ENCODE data around the gene WDR86. TPM values are rescaled to one million over a fixed set of nuclear protein-coding genes. Genes with fewer than 3 reads are reported as not detected.

WDR86 gene
- polyA plus RNA-seq, 1 donor (not counting 4 experiments of a cell fraction or from before 2014, with no cell fraction given), result not detected

DNA sequence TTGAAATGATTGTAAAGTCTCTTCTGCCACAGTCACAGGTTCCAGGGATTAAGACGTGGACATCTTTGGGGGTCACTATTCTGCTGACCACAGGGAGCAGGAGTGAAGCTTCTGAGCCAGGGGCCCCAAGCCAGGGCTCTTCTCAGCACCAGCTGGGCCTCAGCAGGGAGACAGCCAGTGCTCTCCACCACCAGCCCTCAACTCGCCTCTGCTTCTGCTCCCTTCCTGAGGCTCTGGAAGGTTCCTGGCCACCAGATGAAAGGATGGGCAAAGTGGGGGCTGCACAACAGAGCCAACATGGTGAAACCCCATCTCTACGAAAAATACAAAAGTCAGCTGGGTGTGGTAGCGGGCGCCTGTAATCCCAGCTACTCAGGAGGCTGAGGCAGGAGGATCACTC, 41.3 kb upstream of the WDR86 start:
- dilution Hi-C loops (cut with MboI; ENCODE audit: extremely low pct_ligation_motif_present, low sequenced_read_pairs), result no loop called here

DNA sequence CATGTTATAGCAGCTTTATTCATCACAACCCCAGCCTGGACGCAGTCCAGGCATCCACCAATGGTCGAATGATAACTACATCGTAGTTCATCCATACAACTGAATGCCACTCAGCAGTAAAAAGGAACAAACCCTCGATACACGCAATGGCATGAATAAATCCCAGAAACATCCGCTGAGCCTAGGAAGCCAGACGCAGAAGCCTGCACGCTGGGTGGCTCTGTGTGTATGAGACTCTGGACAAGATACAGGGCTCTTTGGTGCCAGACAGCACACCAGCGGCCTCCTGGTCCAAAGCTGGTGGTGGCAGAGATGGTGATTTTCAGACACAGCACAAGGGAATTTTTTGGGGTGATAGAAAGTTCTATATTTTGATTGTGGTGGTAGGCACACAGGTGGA, 40.2 kb upstream of the WDR86 start:
- H3K4me3 ChIP-seq (ENCODE audit: control insufficient read depth in 2 of 3, extremely low read depth in 1 of 3, insufficient read depth in 2 of 3, low read depth in 1 of 3, low read length in 3 of 3), result no peak overlapping the region
- no peaks in the 10 kb centered on the region for H3K9me1 ChIP-seq (ENCODE audit: control insufficient read depth, extremely low read depth, insufficient read depth, low read length)
- dilution Hi-C loops (cut with MboI; ENCODE audit: extremely low pct_ligation_motif_present, low sequenced_read_pairs), result no loop called here
- no peak overlapping the region for H2AFZ ChIP-seq (ENCODE audit: control insufficient read depth, low read length)
- H3K36me3 ChIP-seq (ENCODE audit: control insufficient read depth in 2 of 2, extremely low read depth in 1 of 2, insufficient read depth in 2 of 2, low read length in 2 of 2), result no peaks in the 10 kb centered on the region
- H4K20me1 ChIP-seq (ENCODE audit: control insufficient read depth, extremely low read depth, insufficient read depth, low read length), result no peaks in the 10 kb centered on the region
- no peak overlapping the region for H3K9ac ChIP-seq (ENCODE audit: control insufficient read depth, extremely low read depth, insufficient read depth, low read length)
- no peaks in the 10 kb centered on the region for H3K4me1 ChIP-seq (ENCODE audit: control insufficient read depth, extremely low read depth, insufficient read depth, low read length)
- TF ChIP-seq, protein P1, sequence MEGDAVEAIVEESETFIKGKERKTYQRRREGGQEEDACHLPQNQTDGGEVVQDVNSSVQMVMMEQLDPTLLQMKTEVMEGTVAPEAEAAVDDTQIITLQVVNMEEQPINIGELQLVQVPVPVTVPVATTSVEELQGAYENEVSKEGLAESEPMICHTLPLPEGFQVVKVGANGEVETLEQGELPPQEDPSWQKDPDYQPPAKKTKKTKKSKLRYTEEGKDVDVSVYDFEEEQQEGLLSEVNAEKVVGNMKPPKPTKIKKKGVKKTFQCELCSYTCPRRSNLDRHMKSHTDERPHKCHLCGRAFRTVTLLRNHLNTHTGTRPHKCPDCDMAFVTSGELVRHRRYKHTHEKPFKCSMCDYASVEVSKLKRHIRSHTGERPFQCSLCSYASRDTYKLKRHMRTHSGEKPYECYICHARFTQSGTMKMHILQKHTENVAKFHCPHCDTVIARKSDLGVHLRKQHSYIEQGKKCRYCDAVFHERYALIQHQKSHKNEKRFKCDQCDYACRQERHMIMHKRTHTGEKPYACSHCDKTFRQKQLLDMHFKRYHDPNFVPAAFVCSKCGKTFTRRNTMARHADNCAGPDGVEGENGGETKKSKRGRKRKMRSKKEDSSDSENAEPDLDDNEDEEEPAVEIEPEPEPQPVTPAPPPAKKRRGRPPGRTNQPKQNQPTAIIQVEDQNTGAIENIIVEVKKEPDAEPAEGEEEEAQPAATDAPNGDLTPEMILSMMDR (optimal IDR thresholded peaks at IDR 0.05 in 1 of 3, IDR thresholded peaks at IDR 0.05 in 1 of 3, conservative IDR thresholded peaks at IDR 0.05 in 1 of 3; ENCODE audit: extremely low read depth in 1 of 3, insufficient read depth in 2 of 3, low read length in 3 of 3), result no peak
- TF ChIP-seq EZH2 (IDR thresholded peaks at IDR 0.05; ENCODE audit: low read length), result no peak
- H3K4me2 ChIP-seq (ENCODE audit: control insufficient read depth, extremely low read depth, insufficient read depth, low read depth, low read length), result no peak overlapping the region
- no peak for DNase-seq (ENCODE audit: low read depth, low spot score)
- peaks cover 4% of the 10 kb centered on the region for H3K27me3 ChIP-seq (ENCODE audit: control insufficient read depth, extremely low read depth, insufficient read depth, low read length)
- H3K9me3 ChIP-seq (ENCODE audit: control insufficient read depth, low read depth, low read length), result no peaks in the 10 kb centered on the region
- H3K27ac ChIP-seq (ENCODE audit: control insufficient read depth, insufficient read depth, low read length), result no peak overlapping the region
- H3K79me2 ChIP-seq (ENCODE audit: control insufficient read depth, insufficient read depth, low read length), result no peaks in the 10 kb centered on the region
- FAIRE-seq, result no peak

More for the DNA sequence above, 41.3 kb upstream of the WDR86 start:
- Histone ChIP-seq H3K4me2 (ENCODE audit: control insufficient read depth, extremely low read depth, insufficient read depth, low read depth, low read length) (no peak overlapping the region), H3K27ac (ENCODE audit: control insufficient read depth, insufficient read depth, low read length) (no peak overlapping the region), H3K36me3 (ENCODE audit: control insufficient read depth in 2 of 2, extremely low read depth in 1 of 2, insufficient read depth in 2 of 2, low read length in 2 of 2) (no peaks in the 10 kb centered on the region), H3K79me2 (ENCODE audit: control insufficient read depth, insufficient read depth, low read length) (no peaks in the 10 kb centered on the region), H3K9ac (ENCODE audit: control insufficient read depth, extremely low read depth, insufficient read depth, low read length) (no peak overlapping the region), H4K20me1 (ENCODE audit: control insufficient read depth, extremely low read depth, insufficient read depth, low read length) (no peaks in the 10 kb centered on the region), H3K9me3 (ENCODE audit: control insufficient read depth, low read depth, low read length) (no peaks in the 10 kb centered on the region), H3K9me1 (ENCODE audit: control insufficient read depth, extremely low read depth, insufficient read depth, low read length) (no peaks in the 10 kb centered on the region), H2AFZ (ENCODE audit: control insufficient read depth, low read length) (no peak overlapping the region), H3K4me3 (ENCODE audit: control insufficient read depth in 2 of 3, extremely low read depth in 1 of 3, insufficient read depth in 2 of 3, low read depth in 1 of 3, low read length in 3 of 3) (no peak overlapping the region), H3K4me1 (ENCODE audit: control insufficient read depth, extremely low read depth, insufficient read depth, low read length) (no peaks in the 10 kb centered on the region), H3K27me3 (ENCODE audit: control insufficient read depth, extremely low read depth, insufficient read depth, low read length) (peaks cover 4% of the 10 kb centered on the region)
- FAIRE-seq (no peak), DNase-seq (ENCODE audit: low read depth, low spot score) (no peak)
- TF ChIP-seq EZH2 (IDR thresholded peaks at IDR 0.05; ENCODE audit: low read length), result no peak
- TF ChIP-seq, protein P1 (optimal IDR thresholded peaks at IDR 0.05 in 1 of 3, IDR thresholded peaks at IDR 0.05 in 1 of 3, conservative IDR thresholded peaks at IDR 0.05 in 1 of 3; ENCODE audit: extremely low read depth in 1 of 3, insufficient read depth in 2 of 3, low read length in 3 of 3), result no peak
